ENCODE data around the gene RPSA. TPM values are rescaled to one million over a fixed set of nuclear protein-coding genes. Genes with fewer than 3 reads are reported as not detected.

The RPSA gene
- total RNA-seq, 1 experiment from 2014 or later: 1,544 TPM

GRCh38 chr3:39420543-39420942 is 14.0 kb downstream of the RPSA start:
- no peak overlapping the region for H3K27ac ChIP-seq
- no TSS peak for BruUV-seq (replicated peaks)
- no peak overlapping the region for H3K4me2 ChIP-seq
- intact Hi-C loops (cut with micrococcal nuclease; ENCODE audit: unreplicated experiment): no loop called here
- no peak for TF ChIP-seq EZH2 (IDR thresholded peaks at IDR 0.05; ENCODE audit: low read depth)
- TF ChIP-seq CTCF (conservative IDR thresholded peaks at IDR 0.05): no peak
- no peaks in the 10 kb centered on the region for H3K27me3 ChIP-seq (ENCODE audit: insufficient read depth, low read depth)
- H4K20me1 ChIP-seq (ENCODE audit: insufficient read depth): 0 out of 2 replicates have a peak, but pooled peaks cover under 1% of the 10 kb centered on the region
- no peaks in the 10 kb centered on the region for H3K36me3 ChIP-seq (ENCODE audit: low read depth)
- no peak for DNase-seq
- H2AFZ ChIP-seq: no peak overlapping the region
- no peaks in the 10 kb centered on the region for H3K9me3 ChIP-seq (ENCODE audit: insufficient read depth, low read depth)
- no peaks in the 10 kb centered on the region for H3K79me2 ChIP-seq (ENCODE audit: low read depth)
- CTCF ChIA-PET: no interaction called here
- peaks cover 10% of the 10 kb centered on the region; the same call in 1 of the 2 replicates for H3K4me1 ChIP-seq (replicated peaks; ENCODE audit: insufficient read depth)
- POLR2A ChIA-PET (ENCODE audit: unreplicated experiment): no interaction called here
- H3F3A ChIP-seq (ENCODE audit: insufficient read depth, low read depth): peaks cover 7% of the 10 kb centered on the region; the same call in 1 of the 2 replicates
- no peak overlapping the region for H3K4me3 ChIP-seq
- H3K9me2 ChIP-seq (ENCODE audit: insufficient read depth): no peaks in the 10 kb centered on the region; the same call in 1 of the 2 replicates

- no peaks in the 10 kb centered on the region for H4K20me1 ChIP-seq (ENCODE audit: insufficient read depth)
- BruUV-seq (replicated peaks): no TSS peak
- no peak for DNase-seq
- H3K4me1 ChIP-seq (replicated peaks; ENCODE audit: insufficient read depth): peaks cover 10% of the 10 kb centered on the region; the same call in 1 of the 2 replicates
- TF ChIP-seq EZH2 (IDR thresholded peaks at IDR 0.05; ENCODE audit: low read depth) (no peak), CTCF (conservative IDR thresholded peaks at IDR 0.05) (no peak)
- intact Hi-C loops (cut with micrococcal nuclease; ENCODE audit: unreplicated experiment): no loop called here
- no peak overlapping the region for H3K4me2 ChIP-seq
- no peaks in the 10 kb centered on the region; the same call in 1 of the 2 replicates for H3K9me2 ChIP-seq (ENCODE audit: insufficient read depth)
- H3F3A ChIP-seq (ENCODE audit: insufficient read depth, low read depth): no peaks in the 10 kb centered on the region
- no peaks in the 10 kb centered on the region for H3K79me2 ChIP-seq (ENCODE audit: low read depth)
- no peaks in the 10 kb centered on the region for H3K9me3 ChIP-seq (ENCODE audit: insufficient read depth, low read depth)
- POLR2A ChIA-PET (ENCODE audit: unreplicated experiment): no interaction called here
- no peak overlapping the region for H2AFZ ChIP-seq
- H3K27ac ChIP-seq: no peak overlapping the region
- no peaks in the 10 kb centered on the region for H3K27me3 ChIP-seq (ENCODE audit: insufficient read depth, low read depth)
- CTCF ChIA-PET: no interaction called here
- H3K36me3 ChIP-seq (ENCODE audit: low read depth): no peaks in the 10 kb centered on the region
- H3K4me3 ChIP-seq: no peak overlapping the region
Observed at GRCh38 chr3:39423436-39423970, 17.0 kb downstream of the RPSA start.

GRCh38 chr3:39426312-39426711 is 19.8 kb downstream of the RPSA start:
- no TSS peak for BruUV-seq (replicated peaks)
- Histone ChIP-seq H3K27ac (no peak overlapping the region), H3K4me3 (no peak overlapping the region), H3K4me2 (no peak overlapping the region), H3K9me2 (ENCODE audit: insufficient read depth) (no peaks in the 10 kb centered on the region), H3K79me2 (ENCODE audit: low read depth) (no peaks in the 10 kb centered on the region), H3K36me3 (ENCODE audit: low read depth) (no peaks in the 10 kb centered on the region), H3K4me1 (replicated peaks; ENCODE audit: insufficient read depth) (no peaks in the 10 kb centered on the region), H4K20me1 (ENCODE audit: insufficient read depth) (no peaks in the 10 kb centered on the region), H3K27me3 (ENCODE audit: insufficient read depth, low read depth) (no peaks in the 10 kb centered on the region; the same call in 1 of the 2 replicates), H2AFZ (no peak overlapping the region), H3F3A (ENCODE audit: insufficient read depth, low read depth) (no peaks in the 10 kb centered on the region), H3K9me3 (ENCODE audit: insufficient read depth, low read depth) (no peaks in the 10 kb centered on the region)
- ChIA-PET CTCF (no interaction called here), POLR2A (ENCODE audit: unreplicated experiment) (no interaction called here)
- TF ChIP-seq CTCF (conservative IDR thresholded peaks at IDR 0.05) (no peak), EZH2 (IDR thresholded peaks at IDR 0.05; ENCODE audit: low read depth) (no peak)
- intact Hi-C loops (cut with micrococcal nuclease; ENCODE audit: unreplicated experiment): no loop called here
- DNase-seq: no peak
